HG03039 (cell line): ENCODE results near the gene TBL3.
A peak's percentile ranks its signal among the peaks of the same experiment; 100 is the strongest.

ENCODE experiments used
- ATAC-seq: cut with Tn5 transposase; IDR thresholded peaks from one replicate; pipeline ENCODE4 v1.9.1; 2021; ENCODE audit warnings: mild to moderate bottlenecking, moderate library complexity; ENCODE audit not compliant: unreplicated experiment

Gene TBL3

GRCh38 chr16:2013527-2013926 lies 41.7 kb downstream of the TBL3 start:
- no peak for ATAC-seq

- ATAC-seq: no peak
These were observed 43.5 kb downstream of the TBL3 start for GRCh38 chr16:2015117-2015946.

DNA sequence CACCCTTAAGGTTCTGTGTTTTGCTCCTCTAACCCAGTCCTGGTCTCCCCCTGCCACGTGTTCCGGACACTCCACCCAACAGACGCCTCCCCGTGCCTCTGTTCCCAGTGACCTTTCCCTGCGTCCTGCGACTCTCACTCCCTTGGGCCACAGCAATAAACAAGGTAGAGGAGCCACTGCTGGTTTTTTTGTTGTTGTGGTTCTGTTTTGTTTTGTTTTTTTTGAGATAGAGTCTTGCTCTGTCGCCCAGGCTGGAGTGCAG lies 44.0 kb downstream of the TBL3 start:
- no peak for ATAC-seq

GRCh38 chr16:2016407-2016922 lies 44.6 kb downstream of the TBL3 start:
- ATAC-seq: no peak

DNA sequence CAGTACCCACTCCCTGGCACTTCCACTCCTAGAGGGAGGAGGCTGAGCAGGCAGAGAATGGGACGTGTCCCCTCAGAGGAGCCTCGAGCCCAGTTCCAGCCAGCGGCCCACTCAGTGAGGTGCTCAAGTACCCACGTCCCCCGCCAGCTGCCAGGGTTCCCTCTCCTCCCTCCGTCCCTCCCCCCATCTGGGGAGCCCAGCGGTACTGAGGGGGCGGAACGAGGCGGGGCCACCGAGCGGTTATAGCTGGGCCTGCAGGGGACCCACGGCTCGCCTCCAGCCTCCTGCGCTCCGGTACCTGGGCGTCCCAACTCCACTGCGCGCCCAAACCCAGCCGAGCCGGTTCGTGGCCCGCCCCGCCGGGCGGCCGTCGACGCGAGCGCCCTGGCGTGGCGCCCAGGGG lies 47.7 kb downstream of the TBL3 start, which contains the start of gene NPW:
TSS of gene NPW (plus strand) at position 268 of the 403 bp plus-strand sequence.
- no peak for ATAC-seq

- no peak for ATAC-seq
These were observed 48.3 kb downstream of the TBL3 start for GRCh38 chr16:2019921-2020831.

DNA sequence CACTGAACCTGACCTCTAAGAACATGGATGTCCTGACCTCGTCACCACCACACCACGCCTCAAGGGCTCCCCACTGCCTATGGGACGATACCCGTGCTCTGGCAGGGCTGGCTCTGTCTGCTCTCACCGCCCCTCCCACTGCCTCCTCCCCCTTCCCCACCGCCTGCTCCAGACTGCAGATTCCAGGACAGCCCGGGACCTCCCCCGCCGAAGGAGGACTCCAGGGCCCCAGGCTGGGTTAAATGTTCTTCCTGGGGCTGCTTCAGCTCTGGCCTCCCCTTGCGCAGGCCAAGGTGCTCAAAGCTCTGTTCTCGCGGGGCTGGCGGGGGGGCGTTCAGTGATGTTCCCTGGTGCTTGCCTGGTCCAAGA lies 50.9 kb downstream of the TBL3 start:
- ATAC-seq: no peak

DNA sequence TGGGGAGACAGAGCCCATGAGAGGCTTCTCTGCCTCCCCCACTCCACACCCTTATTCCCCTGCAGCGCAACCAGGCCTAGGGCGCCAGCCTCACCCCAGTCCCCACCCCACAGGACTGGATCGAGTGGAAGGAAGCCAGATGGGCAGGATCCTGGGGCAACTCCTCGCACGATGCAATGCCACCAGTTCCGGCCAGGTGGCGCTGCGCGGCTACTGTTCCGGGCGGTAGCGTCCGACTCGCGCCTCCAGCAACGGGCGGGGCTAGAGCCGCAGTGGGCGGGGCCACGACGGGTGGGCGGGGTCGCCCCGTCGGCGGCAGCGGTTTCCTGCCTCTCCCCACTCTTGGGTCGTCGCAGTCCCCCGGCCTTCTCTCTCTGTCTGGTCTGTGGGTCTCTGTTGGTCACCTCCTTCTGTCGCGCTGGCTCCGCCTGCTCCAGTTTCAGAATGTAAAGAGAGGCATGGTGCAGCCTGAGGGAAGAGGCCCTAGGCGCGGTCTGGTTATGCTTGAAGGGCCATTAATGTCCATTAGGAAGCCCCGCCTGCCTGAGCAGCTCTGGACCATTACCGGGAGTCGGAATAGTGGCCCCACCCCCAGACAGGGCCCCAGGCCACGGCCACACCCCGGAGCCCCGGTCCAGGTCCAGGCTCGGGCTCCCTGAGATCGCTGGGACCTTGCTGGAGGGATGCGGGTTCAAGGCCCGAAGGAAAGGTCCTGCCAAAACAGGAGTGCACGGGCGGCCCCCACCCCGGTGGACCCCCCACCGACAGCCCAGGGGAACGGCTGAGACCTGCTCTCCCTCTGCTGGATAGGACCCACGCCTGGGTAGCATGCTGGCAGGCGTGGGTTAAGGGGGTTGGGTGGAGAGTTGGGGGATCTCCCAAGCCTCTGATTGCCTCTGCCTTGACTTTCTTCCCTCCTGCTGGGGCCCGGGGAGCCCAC lies 51.5 kb downstream of the TBL3 start:
- peak; percentile 62 for ATAC-seq

DNA sequence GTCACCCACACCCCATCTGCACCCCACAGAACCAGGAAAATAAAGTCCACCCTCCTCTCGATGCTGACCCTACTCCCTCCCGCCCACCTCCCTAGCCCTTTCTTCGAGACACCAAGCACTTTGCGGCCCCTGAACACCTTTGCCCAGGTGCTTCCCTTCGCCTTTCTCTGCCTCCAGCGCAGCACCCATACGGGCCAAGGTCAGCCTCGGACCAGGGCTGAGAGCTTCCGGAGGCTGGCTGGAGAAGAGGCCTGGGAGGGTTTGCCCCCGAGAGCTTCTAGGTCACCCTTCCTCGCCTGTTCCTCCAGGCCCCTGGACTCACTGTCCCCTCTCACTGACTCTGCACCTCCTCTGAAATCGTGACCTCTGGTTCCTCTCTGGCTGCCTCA lies 52.2 kb downstream of the TBL3 start:
- ATAC-seq: no peak

DNA sequence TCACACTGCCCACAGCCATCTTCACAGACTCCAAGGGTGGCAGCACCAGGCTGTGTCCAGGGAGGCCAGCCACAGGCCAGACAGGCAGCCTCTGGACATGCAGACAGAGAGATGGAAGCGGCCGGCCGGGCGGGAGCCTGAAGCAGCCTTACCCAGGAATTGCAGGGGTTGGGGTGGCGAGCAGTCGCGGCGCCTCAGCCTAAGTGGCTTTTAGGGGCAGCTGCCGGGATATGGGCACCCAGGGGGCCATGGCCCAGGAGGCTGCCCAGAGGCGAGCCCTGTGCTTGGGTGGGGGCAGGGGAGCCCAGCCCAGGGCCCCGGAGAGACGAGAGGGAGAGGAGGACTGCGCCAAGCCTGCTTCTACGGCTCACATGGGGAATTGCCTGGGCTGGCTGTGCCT lies 53.4 kb downstream of the TBL3 start:
- ATAC-seq: no peak

GRCh38 chr16:2025878-2026460 lies 54.1 kb downstream of the TBL3 start:
- no peak for ATAC-seq

DNA sequence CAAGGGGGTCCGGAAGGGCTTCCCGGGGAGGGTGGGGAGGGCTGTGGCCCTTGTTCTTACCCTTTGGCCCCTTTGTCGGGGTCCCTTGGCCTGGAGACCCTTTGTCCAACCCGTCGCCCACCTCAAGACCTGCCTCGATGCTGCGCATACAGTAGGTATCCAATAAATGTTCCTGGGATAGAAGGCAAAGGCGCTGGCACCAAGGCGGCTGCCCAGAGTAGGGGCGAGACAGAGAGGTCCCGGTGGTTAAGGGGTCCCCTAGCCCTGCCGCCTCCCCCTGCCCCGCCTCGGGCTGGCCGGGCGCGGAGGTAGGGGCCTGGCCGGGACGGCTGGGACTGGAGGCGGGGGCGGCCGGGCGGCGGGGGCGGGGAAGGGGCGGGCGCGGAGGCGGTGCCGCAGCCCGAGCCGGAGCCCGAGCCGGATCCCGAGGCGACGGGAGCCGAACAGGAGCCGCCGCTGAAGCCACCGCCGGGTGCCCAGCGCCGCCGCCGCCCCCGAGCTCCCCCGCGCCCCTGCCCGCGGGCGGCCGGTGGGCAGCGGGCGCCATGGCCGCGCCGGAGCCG lies 54.7 kb downstream of the TBL3 start, which contains the start of gene NHERF2:
TSS of gene NHERF2 (plus strand) at position 442 of the 563 bp plus-strand sequence. CDS start at position 546, 104 bp downstream.
- ATAC-seq: no peak

DNA sequence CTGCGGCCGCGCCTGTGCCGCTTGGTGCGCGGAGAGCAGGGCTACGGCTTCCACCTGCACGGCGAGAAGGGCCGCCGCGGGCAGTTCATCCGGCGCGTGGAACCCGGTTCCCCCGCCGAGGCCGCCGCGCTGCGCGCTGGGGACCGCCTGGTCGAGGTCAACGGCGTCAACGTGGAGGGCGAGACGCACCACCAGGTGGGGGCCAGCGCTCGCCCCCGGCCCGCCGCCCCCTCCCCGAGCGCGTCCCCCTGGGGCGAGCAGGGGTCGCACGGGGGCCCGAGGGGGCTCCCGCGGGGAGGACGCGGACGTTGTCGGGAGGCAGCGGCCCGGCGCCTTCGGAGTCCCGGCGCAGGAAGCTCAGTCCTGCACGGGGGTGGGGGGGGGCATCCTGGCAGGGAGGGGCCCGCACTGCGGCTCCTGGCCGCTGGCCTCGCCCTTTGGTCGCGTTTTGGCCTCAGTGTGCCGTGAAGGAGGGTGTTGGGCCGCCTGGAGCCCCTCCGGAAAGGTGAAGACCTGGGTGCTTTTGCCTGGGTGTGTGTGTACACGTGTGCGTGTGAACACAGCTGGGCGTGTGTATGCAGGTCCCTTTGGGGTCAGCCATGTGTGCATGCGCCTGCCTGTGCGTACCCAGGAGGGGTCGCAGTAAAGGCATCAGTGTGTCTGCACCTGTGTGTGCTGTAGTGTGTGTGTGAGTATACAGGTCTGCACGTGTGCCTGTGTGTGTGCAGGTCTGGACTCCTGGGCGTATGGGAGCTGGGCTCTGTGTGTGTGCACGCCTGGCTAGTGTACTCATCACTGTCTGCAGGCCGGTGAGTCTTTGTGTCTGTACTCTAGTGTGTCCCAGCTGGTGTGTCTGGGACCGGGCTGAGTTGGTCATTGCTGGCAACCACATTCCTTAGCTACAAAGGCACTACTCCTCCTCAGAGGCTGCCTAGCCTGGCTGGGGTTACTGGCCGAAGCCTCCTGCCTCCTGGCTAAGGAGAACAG lies 55.5 kb downstream of the TBL3 start:
- no peak for ATAC-seq

- no peak for ATAC-seq
These were observed 56.3 kb downstream of the TBL3 start for GRCh38 chr16:2028146-2028545.

- ATAC-seq: no peak
These were observed 56.9 kb downstream of the TBL3 start for GRCh38 chr16:2028620-2029220.

GRCh38 chr16:2029350-2029749 lies 57.5 kb downstream of the TBL3 start:
- ATAC-seq: no peak

DNA sequence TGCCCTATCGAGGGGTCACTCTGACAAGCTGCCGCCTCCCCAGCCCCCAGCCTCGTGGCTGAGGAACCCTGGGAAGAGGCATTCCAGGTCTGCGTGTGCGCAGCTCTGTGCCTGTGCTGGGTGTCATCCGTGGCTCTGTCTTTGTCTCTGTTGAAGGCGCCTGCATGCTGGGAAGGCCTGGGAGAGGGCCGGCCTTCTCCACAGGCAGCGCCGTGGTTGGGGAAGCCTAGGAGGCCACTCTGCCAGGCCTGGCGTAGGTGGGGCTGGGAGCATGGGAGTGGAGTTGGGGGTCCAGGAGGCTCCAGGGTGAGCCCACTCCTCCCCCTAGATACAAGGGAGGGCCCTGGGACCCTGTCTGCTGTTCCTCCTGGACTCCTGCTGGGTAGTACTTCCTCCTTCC lies 58.2 kb downstream of the TBL3 start:
- ATAC-seq: no peak

GRCh38 chr16:2031081-2031577 lies 59.3 kb downstream of the TBL3 start:
- ATAC-seq: no peak
